ENCODE results near the gene SHC4.

GRCh38 chr15:48810414-48811324, 153.1 kb downstream of the SHC4 start, which contains the start of gene CEP152:
- no peak for TF ChIP-seq CTCF (conservative IDR thresholded peaks at IDR 0.05)
- no peak for TF ChIP-seq EZH2 (IDR thresholded peaks at IDR 0.05; ENCODE audit: low read depth)

All from PC-9 (cell line).